ENCODE data around the gene KIF21A. TPM values are rescaled to one million over a fixed set of nuclear protein-coding genes. Genes with fewer than 3 reads are reported as not detected.

KIF21A gene
- total RNA-seq, 4 donors from 2014 or later: 28.4 to 36.4 (median 33.1) TPM

- no peak overlapping the region for H3K27ac ChIP-seq
- H3K4me1 ChIP-seq: no peaks in the 10 kb centered on the region
- H3K4me3 ChIP-seq: no peak overlapping the region
- TF ChIP-seq, protein P1, sequence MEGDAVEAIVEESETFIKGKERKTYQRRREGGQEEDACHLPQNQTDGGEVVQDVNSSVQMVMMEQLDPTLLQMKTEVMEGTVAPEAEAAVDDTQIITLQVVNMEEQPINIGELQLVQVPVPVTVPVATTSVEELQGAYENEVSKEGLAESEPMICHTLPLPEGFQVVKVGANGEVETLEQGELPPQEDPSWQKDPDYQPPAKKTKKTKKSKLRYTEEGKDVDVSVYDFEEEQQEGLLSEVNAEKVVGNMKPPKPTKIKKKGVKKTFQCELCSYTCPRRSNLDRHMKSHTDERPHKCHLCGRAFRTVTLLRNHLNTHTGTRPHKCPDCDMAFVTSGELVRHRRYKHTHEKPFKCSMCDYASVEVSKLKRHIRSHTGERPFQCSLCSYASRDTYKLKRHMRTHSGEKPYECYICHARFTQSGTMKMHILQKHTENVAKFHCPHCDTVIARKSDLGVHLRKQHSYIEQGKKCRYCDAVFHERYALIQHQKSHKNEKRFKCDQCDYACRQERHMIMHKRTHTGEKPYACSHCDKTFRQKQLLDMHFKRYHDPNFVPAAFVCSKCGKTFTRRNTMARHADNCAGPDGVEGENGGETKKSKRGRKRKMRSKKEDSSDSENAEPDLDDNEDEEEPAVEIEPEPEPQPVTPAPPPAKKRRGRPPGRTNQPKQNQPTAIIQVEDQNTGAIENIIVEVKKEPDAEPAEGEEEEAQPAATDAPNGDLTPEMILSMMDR (IDR thresholded peaks at IDR 0.05 in 4 of 5, conservative IDR thresholded peaks at IDR 0.05 in 1 of 5): no peak
- TF ChIP-seq POLR2A (IDR thresholded peaks at IDR 0.05): no peak
- H3K36me3 ChIP-seq: no peaks in the 10 kb centered on the region
- intact Hi-C loops (cut with DNase I; ENCODE audit: low total_unique reads): no loop called here
- no peaks in the 10 kb centered on the region for H3K9me3 ChIP-seq
- ATAC-seq: no peak
- in situ Hi-C loops (cut with MboI; ENCODE audit: low sequenced_read_pairs in 4 of 4): no loop called here
- no peak for DNase-seq
- H3K27me3 ChIP-seq: no peaks in the 10 kb centered on the region
Observed at GRCh38 chr12:39464976-39465695, 22.2 kb upstream of the KIF21A start.

DNA sequence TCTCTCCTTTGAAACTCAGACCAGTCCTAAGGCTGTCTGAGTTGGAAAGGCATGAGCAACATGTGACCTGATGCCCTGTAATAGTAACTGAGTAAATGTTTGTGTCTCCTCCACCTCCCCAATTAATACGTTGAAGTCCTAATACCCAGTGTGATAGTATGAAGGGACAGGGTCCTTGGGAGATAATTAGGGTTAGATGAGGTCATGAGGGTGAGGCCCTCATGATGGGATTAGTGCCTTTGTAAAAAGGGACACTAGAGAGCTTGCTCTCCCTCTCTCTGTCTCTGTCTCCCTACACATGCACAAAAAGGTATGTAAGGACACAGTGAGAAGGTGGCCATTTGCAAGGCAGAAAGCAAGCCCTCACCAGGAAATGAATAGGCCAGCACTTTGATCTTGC lies 18.1 kb upstream of the KIF21A start:
- no peak overlapping the region for H3K27ac ChIP-seq
- TF ChIP-seq, protein P1 (IDR thresholded peaks at IDR 0.05 in 4 of 5, conservative IDR thresholded peaks at IDR 0.05 in 1 of 5): no peak
- no peak for TF ChIP-seq POLR2A (IDR thresholded peaks at IDR 0.05)
- in situ Hi-C loops (cut with MboI; ENCODE audit: low sequenced_read_pairs in 4 of 4): no loop called here
- H3K27me3 ChIP-seq: no peaks in the 10 kb centered on the region
- no peaks in the 10 kb centered on the region for H3K36me3 ChIP-seq
- no peak for ATAC-seq
- no peak for DNase-seq
- intact Hi-C loops (cut with DNase I; ENCODE audit: low total_unique reads): no loop called here
- no peak overlapping the region for H3K4me3 ChIP-seq
- H3K4me1 ChIP-seq: no peaks in the 10 kb centered on the region
- no peaks in the 10 kb centered on the region for H3K9me3 ChIP-seq

GRCh38 chr12:39459027-39459434 lies 16.1 kb upstream of the KIF21A start:
- Histone ChIP-seq H3K27me3 (no peaks in the 10 kb centered on the region), H3K36me3 (no peaks in the 10 kb centered on the region), H3K9me3 (no peaks in the 10 kb centered on the region), H3K4me1 (no peaks in the 10 kb centered on the region), H3K27ac (no peak overlapping the region), H3K4me3 (no peak overlapping the region)
- TF ChIP-seq, protein P1 (IDR thresholded peaks at IDR 0.05 in 4 of 5, conservative IDR thresholded peaks at IDR 0.05 in 1 of 5): no peak
- TF ChIP-seq POLR2A (IDR thresholded peaks at IDR 0.05): no peak
- in situ Hi-C loops (cut with MboI; ENCODE audit: low sequenced_read_pairs in 4 of 4) (no loop called here), intact Hi-C loops (cut with DNase I; ENCODE audit: low total_unique reads) (no loop called here)
- no peak for DNase-seq
- no peak for ATAC-seq

GRCh38 chr12:39451977-39452376 lies 9.1 kb upstream of the KIF21A start:
- DNase-seq (no peak), ATAC-seq (no peak)
- Histone ChIP-seq H3K36me3 (no peaks in the 10 kb centered on the region), H3K27ac (no peak overlapping the region), H3K9me3 (no peaks in the 10 kb centered on the region), H3K4me3 (no peak overlapping the region), H3K4me1 (no peaks in the 10 kb centered on the region), H3K27me3 (no peaks in the 10 kb centered on the region)
- intact Hi-C loops (cut with DNase I; ENCODE audit: low total_unique reads) (no loop called here), in situ Hi-C loops (cut with MboI; ENCODE audit: low sequenced_read_pairs in 4 of 4) (no loop called here)
- TF ChIP-seq, protein P1 (IDR thresholded peaks at IDR 0.05 in 4 of 5, conservative IDR thresholded peaks at IDR 0.05 in 1 of 5): no peak
- no peak for TF ChIP-seq POLR2A (IDR thresholded peaks at IDR 0.05)
